GM10266 (cell line): Measurements from ENCODE around the gene TIFAB.

Experiments used
- DNase-seq: peaks from one replicate; pipeline ENCODE4 v3.0.0; 2012; ENCODE audit errors: extremely low spot score
- CTCF ChIP-seq: IDR thresholded peaks from 2 replicates; pipeline ENCODE4 v1.5.1; 2012; ENCODE audit warnings: mild to moderate bottlenecking, low read depth; ENCODE audit not compliant: control insufficient read depth, insufficient read depth; ENCODE audit errors: missing control alignments

The TIFAB gene

GRCh38 chr5:135491552-135492318 is 39.6 kb upstream of the TIFAB start:
- TF ChIP-seq CTCF, result no peak
- no peak for DNase-seq

GRCh38 chr5:135491038-135491551 is 38.9 kb upstream of the TIFAB start:
- TF ChIP-seq CTCF, result no peak
- DNase-seq, result no peak

GRCh38 chr5:135490245-135491037 is 38.3 kb upstream of the TIFAB start:
- TF ChIP-seq CTCF, result no peak
- no peak for DNase-seq

GRCh38 chr5:135489466-135490244 is 37.5 kb upstream of the TIFAB start:
- no peak for DNase-seq
- no peak for TF ChIP-seq CTCF

- TF ChIP-seq CTCF, result no peak
- no peak for DNase-seq
Measured at GRCh38 chr5:135488727-135489465, 36.7 kb upstream of the TIFAB start.

GRCh38 chr5:135487839-135488514 is 35.8 kb upstream of the TIFAB start:
- no peak for DNase-seq
- no peak for TF ChIP-seq CTCF
